ENCODE measurements around the gene MYL6. TPM values are rescaled to one million over a fixed set of nuclear protein-coding genes. Genes with fewer than 3 reads are reported as not detected.

MYL6 gene
- total and polyA plus RNA-seq, 10 of the 15 experiments (the other 5 are each of a cell fraction or from before 2014, with no cell fraction given) = 1,000 to 4,116 (median 1,828) TPM

DNA sequence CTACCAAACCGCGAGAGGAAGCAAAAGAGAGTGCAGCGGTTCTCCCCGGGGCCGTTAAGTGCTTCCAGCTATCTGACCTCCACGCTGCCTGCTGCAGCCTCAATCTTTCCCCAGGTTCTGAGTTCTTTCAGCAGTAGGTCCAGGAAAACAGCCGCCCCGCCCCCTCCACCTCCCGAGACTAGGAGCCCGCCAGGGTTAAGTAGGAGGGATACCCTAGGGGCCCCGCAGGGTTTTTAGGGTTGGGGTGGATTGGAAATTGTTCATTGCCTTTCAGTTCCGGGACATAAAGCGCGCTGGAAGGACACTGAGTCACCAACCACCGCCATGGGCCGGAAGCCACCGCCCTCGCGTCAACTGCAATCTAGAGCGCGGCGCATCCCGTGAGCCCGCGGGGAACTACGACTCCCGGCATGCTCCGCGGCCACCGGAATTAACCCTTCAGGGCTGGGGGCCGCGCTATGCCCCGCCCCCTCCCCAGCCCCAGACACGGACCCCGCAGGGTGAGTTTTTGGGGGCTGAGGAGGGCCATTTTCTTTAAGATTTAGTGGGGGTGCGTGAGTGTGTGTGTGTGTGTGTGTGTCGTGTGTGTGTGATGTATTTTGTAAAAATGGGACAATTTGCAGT, 5.9 kb upstream of the MYL6 start, which contains the start of gene MYL6B (continued):
- TF ChIP-seq, protein P1, sequence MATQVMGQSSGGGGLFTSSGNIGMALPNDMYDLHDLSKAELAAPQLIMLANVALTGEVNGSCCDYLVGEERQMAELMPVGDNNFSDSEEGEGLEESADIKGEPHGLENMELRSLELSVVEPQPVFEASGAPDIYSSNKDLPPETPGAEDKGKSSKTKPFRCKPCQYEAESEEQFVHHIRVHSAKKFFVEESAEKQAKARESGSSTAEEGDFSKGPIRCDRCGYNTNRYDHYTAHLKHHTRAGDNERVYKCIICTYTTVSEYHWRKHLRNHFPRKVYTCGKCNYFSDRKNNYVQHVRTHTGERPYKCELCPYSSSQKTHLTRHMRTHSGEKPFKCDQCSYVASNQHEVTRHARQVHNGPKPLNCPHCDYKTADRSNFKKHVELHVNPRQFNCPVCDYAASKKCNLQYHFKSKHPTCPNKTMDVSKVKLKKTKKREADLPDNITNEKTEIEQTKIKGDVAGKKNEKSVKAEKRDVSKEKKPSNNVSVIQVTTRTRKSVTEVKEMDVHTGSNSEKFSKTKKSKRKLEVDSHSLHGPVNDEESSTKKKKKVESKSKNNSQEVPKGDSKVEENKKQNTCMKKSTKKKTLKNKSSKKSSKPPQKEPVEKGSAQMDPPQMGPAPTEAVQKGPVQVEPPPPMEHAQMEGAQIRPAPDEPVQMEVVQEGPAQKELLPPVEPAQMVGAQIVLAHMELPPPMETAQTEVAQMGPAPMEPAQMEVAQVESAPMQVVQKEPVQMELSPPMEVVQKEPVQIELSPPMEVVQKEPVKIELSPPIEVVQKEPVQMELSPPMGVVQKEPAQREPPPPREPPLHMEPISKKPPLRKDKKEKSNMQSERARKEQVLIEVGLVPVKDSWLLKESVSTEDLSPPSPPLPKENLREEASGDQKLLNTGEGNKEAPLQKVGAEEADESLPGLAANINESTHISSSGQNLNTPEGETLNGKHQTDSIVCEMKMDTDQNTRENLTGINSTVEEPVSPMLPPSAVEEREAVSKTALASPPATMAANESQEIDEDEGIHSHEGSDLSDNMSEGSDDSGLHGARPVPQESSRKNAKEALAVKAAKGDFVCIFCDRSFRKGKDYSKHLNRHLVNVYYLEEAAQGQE (IDR thresholded peaks at IDR 0.05; ENCODE audit: low read depth, low read length) = no peak
- TF ChIP-seq PBX3 (IDR thresholded peaks at IDR 0.05; ENCODE audit: insufficient replicate concordance, low read depth, low read length) = no peak
- TF ChIP-seq POLR2A (IDR thresholded peaks at IDR 0.05; ENCODE audit: low read depth, low read length) = peak; percentile 93
- peak; percentile 80 for TF ChIP-seq CREB1 (IDR thresholded peaks at IDR 0.05; ENCODE audit: low read depth)
- TF ChIP-seq MYB (IDR thresholded peaks at IDR 0.05; ENCODE audit: borderline replicate concordance, low read depth, low read length) = 0 out of 2 replicates have a peak, but pooled peaks have one; percentile 49
- no peak for TF ChIP-seq IRF3 (IDR thresholded peaks at IDR 0.05)
- TF ChIP-seq, protein P2, sequence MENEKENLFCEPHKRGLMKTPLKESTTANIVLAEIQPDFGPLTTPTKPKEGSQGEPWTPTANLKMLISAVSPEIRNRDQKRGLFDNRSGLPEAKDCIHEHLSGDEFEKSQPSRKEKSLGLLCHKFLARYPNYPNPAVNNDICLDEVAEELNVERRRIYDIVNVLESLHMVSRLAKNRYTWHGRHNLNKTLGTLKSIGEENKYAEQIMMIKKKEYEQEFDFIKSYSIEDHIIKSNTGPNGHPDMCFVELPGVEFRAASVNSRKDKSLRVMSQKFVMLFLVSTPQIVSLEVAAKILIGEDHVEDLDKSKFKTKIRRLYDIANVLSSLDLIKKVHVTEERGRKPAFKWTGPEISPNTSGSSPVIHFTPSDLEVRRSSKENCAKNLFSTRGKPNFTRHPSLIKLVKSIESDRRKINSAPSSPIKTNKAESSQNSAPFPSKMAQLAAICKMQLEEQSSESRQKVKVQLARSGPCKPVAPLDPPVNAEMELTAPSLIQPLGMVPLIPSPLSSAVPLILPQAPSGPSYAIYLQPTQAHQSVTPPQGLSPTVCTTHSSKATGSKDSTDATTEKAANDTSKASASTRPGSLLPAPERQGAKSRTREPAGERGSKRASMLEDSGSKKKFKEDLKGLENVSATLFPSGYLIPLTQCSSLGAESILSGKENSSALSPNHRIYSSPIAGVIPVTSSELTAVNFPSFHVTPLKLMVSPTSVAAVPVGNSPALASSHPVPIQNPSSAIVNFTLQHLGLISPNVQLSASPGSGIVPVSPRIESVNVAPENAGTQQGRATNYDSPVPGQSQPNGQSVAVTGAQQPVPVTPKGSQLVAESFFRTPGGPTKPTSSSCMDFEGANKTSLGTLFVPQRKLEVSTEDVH (IDR thresholded peaks at IDR 0.05; ENCODE audit: low read depth, partially characterized antibody) = no peak
- no peak for TF ChIP-seq NFIC (IDR thresholded peaks at IDR 0.05; ENCODE audit: low read depth, low read length)
- TF ChIP-seq PAX5 (IDR thresholded peaks at IDR 0.05; ENCODE audit: borderline replicate concordance, low read depth, low read length) = peak; percentile 64; the same call in 1 of the 2 replicates
- TF ChIP-seq, protein P3, sequence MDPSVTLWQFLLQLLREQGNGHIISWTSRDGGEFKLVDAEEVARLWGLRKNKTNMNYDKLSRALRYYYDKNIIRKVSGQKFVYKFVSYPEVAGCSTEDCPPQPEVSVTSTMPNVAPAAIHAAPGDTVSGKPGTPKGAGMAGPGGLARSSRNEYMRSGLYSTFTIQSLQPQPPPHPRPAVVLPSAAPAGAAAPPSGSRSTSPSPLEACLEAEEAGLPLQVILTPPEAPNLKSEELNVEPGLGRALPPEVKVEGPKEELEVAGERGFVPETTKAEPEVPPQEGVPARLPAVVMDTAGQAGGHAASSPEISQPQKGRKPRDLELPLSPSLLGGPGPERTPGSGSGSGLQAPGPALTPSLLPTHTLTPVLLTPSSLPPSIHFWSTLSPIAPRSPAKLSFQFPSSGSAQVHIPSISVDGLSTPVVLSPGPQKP (IDR thresholded peaks at IDR 0.05; ENCODE audit: low read depth, low read length) = peak; percentile 81
- no peak for TF ChIP-seq RB1 (IDR thresholded peaks at IDR 0.05; ENCODE audit: borderline replicate concordance)
- TF ChIP-seq JUNB (IDR thresholded peaks at IDR 0.05) = peak; percentile 22; the same call in 1 of the 2 replicates
- TF ChIP-seq DPF2 (IDR thresholded peaks at IDR 0.05) = no peak
- peak; percentile 52; the same call in 1 of the 2 replicates for TF ChIP-seq POLR2AphosphoS5 (IDR thresholded peaks at IDR 0.05; ENCODE audit: low read length)
- no peak for TF ChIP-seq RAD51 (IDR thresholded peaks at IDR 0.05)
- no peak for TF ChIP-seq BCL11A (IDR thresholded peaks at IDR 0.05; ENCODE audit: low read depth, low read length)
- no peak for TF ChIP-seq CBX5 (IDR thresholded peaks at IDR 0.05; ENCODE audit: low read depth)
- TF ChIP-seq, protein P4, sequence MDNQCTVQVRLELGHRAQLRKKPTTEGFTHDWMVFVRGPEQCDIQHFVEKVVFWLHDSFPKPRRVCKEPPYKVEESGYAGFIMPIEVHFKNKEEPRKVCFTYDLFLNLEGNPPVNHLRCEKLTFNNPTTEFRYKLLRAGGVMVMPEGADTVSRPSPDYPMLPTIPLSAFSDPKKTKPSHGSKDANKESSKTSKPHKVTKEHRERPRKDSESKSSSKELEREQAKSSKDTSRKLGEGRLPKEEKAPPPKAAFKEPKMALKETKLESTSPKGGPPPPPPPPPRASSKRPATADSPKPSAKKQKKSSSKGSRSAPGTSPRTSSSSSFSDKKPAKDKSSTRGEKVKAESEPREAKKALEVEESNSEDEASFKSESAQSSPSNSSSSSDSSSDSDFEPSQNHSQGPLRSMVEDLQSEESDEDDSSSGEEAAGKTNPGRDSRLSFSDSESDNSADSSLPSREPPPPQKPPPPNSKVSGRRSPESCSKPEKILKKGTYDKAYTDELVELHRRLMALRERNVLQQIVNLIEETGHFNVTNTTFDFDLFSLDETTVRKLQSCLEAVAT (IDR thresholded peaks at IDR 0.05) = no peak
- no peak for TF ChIP-seq ZNF24 (IDR thresholded peaks at IDR 0.05)
- TF ChIP-seq KLF5 (IDR thresholded peaks at IDR 0.05; ENCODE audit: partially characterized antibody) = no peak
